Measurements from ENCODE around the gene CBLN4. TPM values are rescaled to one million over a fixed set of nuclear protein-coding genes. Genes with fewer than 3 reads are reported as not detected.

CBLN4 gene
- total RNA-seq, 2 donors from 2014 or later: not detected

GRCh38 chr20:56001106-56001785 is 4.1 kb downstream of the CBLN4 start:
- no peak for DNase-seq
- Histone ChIP-seq H3K27me3 (ENCODE audit: control insufficient read depth, insufficient read depth, low read length, poor library complexity, severe bottlenecking) (no peaks in the 10 kb centered on the region), H3K36me3 (ENCODE audit: control insufficient read depth, insufficient read depth, low read length) (no peaks in the 10 kb centered on the region), H3K4me3 (ENCODE audit: low read length) (no peak overlapping the region), H3K9ac (ENCODE audit: extremely low read depth, low read length, poor library complexity, severe bottlenecking) (no peak overlapping the region), H3K4me1 (ENCODE audit: control insufficient read depth, insufficient read depth, low read length) (no peaks in the 10 kb centered on the region), H3K9me3 (ENCODE audit: control insufficient read depth, low read length) (peaks cover 76% of the 10 kb centered on the region), H3K27ac (ENCODE audit: low read depth, low read length) (no peak overlapping the region)
- H3K9me3 Mint-ChIP-seq: peaks cover 77% of the 10 kb centered on the region
- peaks cover 1% of the 10 kb centered on the region for H3K27me3 Mint-ChIP-seq (ENCODE audit: insufficient read depth)
- no peaks in the 10 kb centered on the region for H3K36me3 Mint-ChIP-seq (ENCODE audit: low read depth)
- H3K27ac Mint-ChIP-seq: no peak overlapping the region
- H3K4me1 Mint-ChIP-seq: no peaks in the 10 kb centered on the region
- WGBS, 2 experiments (ENCODE audit: insufficient coverage in 1 of 2, insufficient read length in 1 of 2): 56 to 66% methylated on average over 4 to 5 of the region's 5 CpGs
- H3K4me3 Mint-ChIP-seq: no peak overlapping the region
- TF ChIP-seq, protein P1, sequence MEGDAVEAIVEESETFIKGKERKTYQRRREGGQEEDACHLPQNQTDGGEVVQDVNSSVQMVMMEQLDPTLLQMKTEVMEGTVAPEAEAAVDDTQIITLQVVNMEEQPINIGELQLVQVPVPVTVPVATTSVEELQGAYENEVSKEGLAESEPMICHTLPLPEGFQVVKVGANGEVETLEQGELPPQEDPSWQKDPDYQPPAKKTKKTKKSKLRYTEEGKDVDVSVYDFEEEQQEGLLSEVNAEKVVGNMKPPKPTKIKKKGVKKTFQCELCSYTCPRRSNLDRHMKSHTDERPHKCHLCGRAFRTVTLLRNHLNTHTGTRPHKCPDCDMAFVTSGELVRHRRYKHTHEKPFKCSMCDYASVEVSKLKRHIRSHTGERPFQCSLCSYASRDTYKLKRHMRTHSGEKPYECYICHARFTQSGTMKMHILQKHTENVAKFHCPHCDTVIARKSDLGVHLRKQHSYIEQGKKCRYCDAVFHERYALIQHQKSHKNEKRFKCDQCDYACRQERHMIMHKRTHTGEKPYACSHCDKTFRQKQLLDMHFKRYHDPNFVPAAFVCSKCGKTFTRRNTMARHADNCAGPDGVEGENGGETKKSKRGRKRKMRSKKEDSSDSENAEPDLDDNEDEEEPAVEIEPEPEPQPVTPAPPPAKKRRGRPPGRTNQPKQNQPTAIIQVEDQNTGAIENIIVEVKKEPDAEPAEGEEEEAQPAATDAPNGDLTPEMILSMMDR (conservative IDR thresholded peaks at IDR 0.05): no peak

GRCh38 chr20:55978550-55978949 is 26.8 kb downstream of the CBLN4 start:
- H3K4me3 Mint-ChIP-seq: no peak overlapping the region
- no peak overlapping the region for H3K27ac Mint-ChIP-seq
- no peak for DNase-seq
- H3K9me3 Mint-ChIP-seq: peaks cover 97% of the 10 kb centered on the region
- Histone ChIP-seq H3K9ac (ENCODE audit: extremely low read depth, low read length, poor library complexity, severe bottlenecking) (no peak overlapping the region), H3K4me3 (ENCODE audit: low read length) (no peak overlapping the region), H3K4me1 (ENCODE audit: control insufficient read depth, insufficient read depth, low read length) (no peaks in the 10 kb centered on the region), H3K27ac (ENCODE audit: low read depth, low read length) (no peak overlapping the region), H3K36me3 (ENCODE audit: control insufficient read depth, insufficient read depth, low read length) (no peaks in the 10 kb centered on the region), H3K27me3 (ENCODE audit: control insufficient read depth, insufficient read depth, low read length, poor library complexity, severe bottlenecking) (no peaks in the 10 kb centered on the region), H3K9me3 (ENCODE audit: control insufficient read depth, low read length) (peaks cover 96% of the 10 kb centered on the region)
- TF ChIP-seq, protein P1 (conservative IDR thresholded peaks at IDR 0.05): no peak
- H3K27me3 Mint-ChIP-seq (ENCODE audit: insufficient read depth): no peaks in the 10 kb centered on the region
- H3K4me1 Mint-ChIP-seq: no peaks in the 10 kb centered on the region
- no peaks in the 10 kb centered on the region for H3K36me3 Mint-ChIP-seq (ENCODE audit: low read depth)
- 54 to 83% methylated on average over 1 to 2 of the region's 2 CpGs for WGBS, 2 experiments (ENCODE audit: insufficient coverage in 1 of 2, insufficient read length in 1 of 2)

GRCh38 chr20:55977690-55978459 is 27.4 kb downstream of the CBLN4 start:
- Mint-ChIP-seq H3K27me3 (ENCODE audit: insufficient read depth) (no peaks in the 10 kb centered on the region), H3K4me1 (no peaks in the 10 kb centered on the region), H3K27ac (no peak overlapping the region), H3K36me3 (ENCODE audit: low read depth) (no peaks in the 10 kb centered on the region), H3K4me3 (no peak overlapping the region), H3K9me3 (peaks cover 97% of the 10 kb centered on the region)
- no peak for DNase-seq
- no peak overlapping the region for H3K4me3 ChIP-seq (ENCODE audit: low read length)
- H3K36me3 ChIP-seq (ENCODE audit: control insufficient read depth, insufficient read depth, low read length): no peaks in the 10 kb centered on the region
- H3K27ac ChIP-seq (ENCODE audit: low read depth, low read length): no peak overlapping the region
- H3K27me3 ChIP-seq (ENCODE audit: control insufficient read depth, insufficient read depth, low read length, poor library complexity, severe bottlenecking): no peaks in the 10 kb centered on the region
- TF ChIP-seq, protein P1 (conservative IDR thresholded peaks at IDR 0.05): no peak
- no peaks in the 10 kb centered on the region for H3K4me1 ChIP-seq (ENCODE audit: control insufficient read depth, insufficient read depth, low read length)
- peaks cover 97% of the 10 kb centered on the region for H3K9me3 ChIP-seq (ENCODE audit: control insufficient read depth, low read length)
- no peak overlapping the region for H3K9ac ChIP-seq (ENCODE audit: extremely low read depth, low read length, poor library complexity, severe bottlenecking)
- WGBS, 2 experiments (ENCODE audit: insufficient coverage in 1 of 2, insufficient read length in 1 of 2): 70 to 72% methylated on average over 2 to 6 of the region's 6 CpGs

Data from endodermal cell (in vitro differentiated cells).